GM18499 (cell line): ENCODE measurements around the gene SMS.

Experiments used
- ATAC-seq: cut with Tn5 transposase; IDR thresholded peaks from one replicate; pipeline ENCODE4 v1.9.1; 2021; ENCODE audit warnings: moderate number of reproducible peaks; ENCODE audit not compliant: insufficient read depth, unreplicated experiment

The SMS gene

GRCh38 chrX:21940356-21940829 lies at the start of gene SMS:
Gene SMS, plus strand, starts transcription at chrX:21940709. Its CDS starts 116 bp downstream, at chrX:21940825.
- peak; percentile 45 for ATAC-seq

- no peak for ATAC-seq
Observed at GRCh38 chrX:21905313-21905712, 35.2 kb upstream of the SMS start.

- no peak for ATAC-seq
Observed at GRCh38 chrX:21905953-21906352, 34.6 kb upstream of the SMS start.

- no peak for ATAC-seq
Observed at GRCh38 chrX:21907260-21907659, 33.2 kb upstream of the SMS start.

GRCh38 chrX:21911481-21911880 lies 29.0 kb upstream of the SMS start:
- ATAC-seq: no peak

GRCh38 chrX:21912220-21912619 lies 28.3 kb upstream of the SMS start:
- ATAC-seq: no peak

GRCh38 chrX:21912989-21913388 lies 27.5 kb upstream of the SMS start:
- no peak for ATAC-seq

- no peak for ATAC-seq
Observed at GRCh38 chrX:21926116-21926515, 14.4 kb upstream of the SMS start.

- ATAC-seq: peak; percentile 87
Observed at GRCh38 chrX:21926527-21927278, 13.8 kb upstream of the SMS start.

- ATAC-seq: no peak
Observed at GRCh38 chrX:21929209-21929608, 11.3 kb upstream of the SMS start.

GRCh38 chrX:21930986-21931385 lies 9.5 kb upstream of the SMS start:
- no peak for ATAC-seq

- ATAC-seq: no peak
Observed at GRCh38 chrX:21932292-21933002, 8.1 kb upstream of the SMS start.

GRCh38 chrX:21933077-21933476 lies 7.4 kb upstream of the SMS start:
- no peak for ATAC-seq

GRCh38 chrX:21934414-21934813 lies 6.1 kb upstream of the SMS start:
- no peak for ATAC-seq

GRCh38 chrX:21939906-21940305 lies 603 bp upstream of the SMS start:
- no peak for ATAC-seq

- ATAC-seq: no peak
Observed at GRCh38 chrX:21943460-21944135, 3.1 kb downstream of the SMS start.

- no peak for ATAC-seq
Observed at GRCh38 chrX:21944136-21944615, 3.7 kb downstream of the SMS start.

GRCh38 chrX:21946925-21947641 lies 6.6 kb downstream of the SMS start:
- ATAC-seq: no peak

- ATAC-seq: no peak
Observed at GRCh38 chrX:21947671-21948070, 7.2 kb downstream of the SMS start.

GRCh38 chrX:21948897-21949578 lies 8.5 kb downstream of the SMS start:
- ATAC-seq: no peak
